RWPE2 (cell line): ENCODE measurements around the gene MRLN.

ENCODE experiments used
- ATAC-seq: fragments of 200-7000 bp; cut with Tn5 transposase; 3 replicates; pipeline ENCODE4 v1.9.1; 2021; ENCODE audit warnings: low read depth
- DNase-seq: peaks from one replicate; pipeline ENCODE4 v3.0.0-alpha.2; 2020; ENCODE audit warnings: low spot score
- H3K27ac ChIP-seq: fragments of 450-650 bp; 2 replicates; pipeline ENCODE4 v1.5.1; 2017; ENCODE audit warnings: mild to moderate bottlenecking; ENCODE audit not compliant: poor library complexity, severe bottlenecking
- H3K27me3 ChIP-seq: fragments of 250-450 bp; sonication (Bioruptor Pico); 2 replicates; pipeline ENCODE4 v1.5.1; 2021; ENCODE audit warnings: mild to moderate bottlenecking, moderate library complexity; ENCODE audit not compliant: insufficient read depth, poor library complexity, severe bottlenecking
- H3K36me3 ChIP-seq: fragments of 250-450 bp; sonication (Bioruptor Pico); 2 replicates; pipeline ENCODE4 v1.5.1; 2020; ENCODE audit warnings: low read depth, mild to moderate bottlenecking, moderate library complexity
- H3K4me1 ChIP-seq: fragments of 250-450 bp; sonication (Bioruptor Pico); 2 replicates; pipeline ENCODE4 v1.5.1; 2021; ENCODE audit warnings: mild to moderate bottlenecking, moderate library complexity; ENCODE audit not compliant: insufficient read depth, poor library complexity, severe bottlenecking
- H3K4me3 ChIP-seq: fragments of 250-450 bp; sonication (Bioruptor Pico); 2 replicates; pipeline ENCODE4 v1.5.1; 2021; ENCODE audit warnings: mild to moderate bottlenecking, moderate library complexity; ENCODE audit not compliant: severe bottlenecking
- H3K9me3 ChIP-seq: fragments of 250-450 bp; sonication (Bioruptor Pico); 2 replicates; pipeline ENCODE4 v1.5.1; 2021; ENCODE audit warnings: mild to moderate bottlenecking, moderate library complexity; ENCODE audit not compliant: severe bottlenecking
- TF ChIP-seq, protein P1 (sequence below): fragments of 450-650 bp; IDR thresholded peaks from one replicate; pipeline ENCODE4 v1.5.1; 2017; ENCODE audit warnings: mild to moderate bottlenecking, moderate library complexity; ENCODE audit not compliant: poor library complexity, severe bottlenecking

Gene MRLN

DNA sequence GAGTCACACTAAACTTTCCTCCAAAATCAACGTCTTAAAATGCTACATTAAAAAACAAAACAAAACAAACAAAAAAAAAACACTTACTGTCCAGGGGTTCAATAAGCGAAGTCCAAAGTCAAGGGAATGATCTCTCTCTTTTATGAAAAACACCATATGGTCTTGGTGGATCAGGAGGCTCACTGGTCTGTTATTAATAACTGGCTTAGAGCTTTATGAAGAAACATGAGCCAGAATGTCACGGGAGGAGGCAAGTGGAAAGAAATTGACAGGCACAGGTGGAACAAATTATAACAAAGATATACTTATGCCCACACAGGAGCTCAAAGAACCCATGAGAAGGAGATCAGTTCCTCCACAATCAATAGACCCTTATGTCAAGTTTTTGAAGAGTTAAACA, at the start of gene MRLN:
MRLN (minus strand) TSS at position 189 of the 400 bp plus-strand sequence.
- H3K9me3 ChIP-seq: no peaks in the 10 kb centered on the region
- no peak within 1 kb of the TSS for H3K27ac ChIP-seq
- TF ChIP-seq, protein P1, sequence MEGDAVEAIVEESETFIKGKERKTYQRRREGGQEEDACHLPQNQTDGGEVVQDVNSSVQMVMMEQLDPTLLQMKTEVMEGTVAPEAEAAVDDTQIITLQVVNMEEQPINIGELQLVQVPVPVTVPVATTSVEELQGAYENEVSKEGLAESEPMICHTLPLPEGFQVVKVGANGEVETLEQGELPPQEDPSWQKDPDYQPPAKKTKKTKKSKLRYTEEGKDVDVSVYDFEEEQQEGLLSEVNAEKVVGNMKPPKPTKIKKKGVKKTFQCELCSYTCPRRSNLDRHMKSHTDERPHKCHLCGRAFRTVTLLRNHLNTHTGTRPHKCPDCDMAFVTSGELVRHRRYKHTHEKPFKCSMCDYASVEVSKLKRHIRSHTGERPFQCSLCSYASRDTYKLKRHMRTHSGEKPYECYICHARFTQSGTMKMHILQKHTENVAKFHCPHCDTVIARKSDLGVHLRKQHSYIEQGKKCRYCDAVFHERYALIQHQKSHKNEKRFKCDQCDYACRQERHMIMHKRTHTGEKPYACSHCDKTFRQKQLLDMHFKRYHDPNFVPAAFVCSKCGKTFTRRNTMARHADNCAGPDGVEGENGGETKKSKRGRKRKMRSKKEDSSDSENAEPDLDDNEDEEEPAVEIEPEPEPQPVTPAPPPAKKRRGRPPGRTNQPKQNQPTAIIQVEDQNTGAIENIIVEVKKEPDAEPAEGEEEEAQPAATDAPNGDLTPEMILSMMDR: no peak
- H3K4me3 ChIP-seq: no peak within 1 kb of the TSS
- H3K27me3 ChIP-seq: no peaks in the 10 kb centered on the region
- no peaks in the 10 kb centered on the region for H3K36me3 ChIP-seq
- no peaks in the 10 kb centered on the region for H3K4me1 ChIP-seq
- DNase-seq: no peak
- ATAC-seq: no peak

DNA sequence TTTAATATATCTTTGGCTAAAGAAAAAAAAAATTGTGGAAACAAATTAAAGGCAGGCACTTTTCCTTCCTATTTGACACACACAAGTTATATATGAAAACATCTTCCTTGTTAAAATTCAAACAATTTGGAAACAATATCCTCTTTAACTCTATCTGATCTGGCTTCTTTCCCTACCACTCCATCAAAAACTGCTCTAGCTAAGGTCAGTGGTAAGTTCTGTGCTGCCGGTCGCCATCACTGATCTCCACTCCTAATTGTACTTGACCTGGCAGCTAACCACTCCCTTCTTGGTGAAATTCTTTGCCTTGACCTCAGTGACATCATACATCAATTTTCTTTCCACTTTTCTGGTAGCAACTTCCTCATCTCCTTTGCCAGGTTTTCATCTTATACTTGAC, 47.9 kb upstream of the MRLN start:
- Histone ChIP-seq H3K27ac (no peak overlapping the region), H3K4me1 (no peaks in the 10 kb centered on the region), H3K36me3 (peaks cover 52% of the 10 kb centered on the region), H3K9me3 (no peaks in the 10 kb centered on the region), H3K4me3 (no peak overlapping the region), H3K27me3 (no peaks in the 10 kb centered on the region)
- DNase-seq (no peak), ATAC-seq (no peak)
- TF ChIP-seq, protein P1: no peak

DNA sequence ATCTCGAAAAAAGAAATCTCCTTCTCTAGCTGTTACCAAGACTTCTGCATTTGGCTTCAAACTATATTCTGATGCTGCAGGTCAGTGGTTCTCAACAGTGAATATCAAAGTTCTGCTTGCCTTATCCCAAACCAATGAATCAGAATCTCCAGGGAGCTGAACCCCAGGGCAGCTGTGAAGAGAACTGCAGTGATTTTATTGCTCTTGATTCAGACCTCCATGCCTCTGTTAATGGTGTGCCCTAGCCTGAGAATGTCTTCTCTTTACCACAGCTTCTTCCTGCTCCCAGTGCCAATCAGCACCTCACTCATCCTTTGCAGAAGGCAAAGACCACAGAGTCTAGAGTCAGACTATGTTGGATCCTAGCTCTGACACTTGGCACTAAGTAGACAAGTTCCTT, 46.2 kb upstream of the MRLN start:
- TF ChIP-seq, protein P1: no peak
- H3K4me3 ChIP-seq: no peak overlapping the region
- H3K36me3 ChIP-seq: peaks cover 52% of the 10 kb centered on the region
- DNase-seq (no peak), ATAC-seq (no peak)
- H3K27me3 ChIP-seq: no peaks in the 10 kb centered on the region
- H3K4me1 ChIP-seq: no peaks in the 10 kb centered on the region
- H3K27ac ChIP-seq: no peak overlapping the region
- H3K9me3 ChIP-seq: no peaks in the 10 kb centered on the region

DNA sequence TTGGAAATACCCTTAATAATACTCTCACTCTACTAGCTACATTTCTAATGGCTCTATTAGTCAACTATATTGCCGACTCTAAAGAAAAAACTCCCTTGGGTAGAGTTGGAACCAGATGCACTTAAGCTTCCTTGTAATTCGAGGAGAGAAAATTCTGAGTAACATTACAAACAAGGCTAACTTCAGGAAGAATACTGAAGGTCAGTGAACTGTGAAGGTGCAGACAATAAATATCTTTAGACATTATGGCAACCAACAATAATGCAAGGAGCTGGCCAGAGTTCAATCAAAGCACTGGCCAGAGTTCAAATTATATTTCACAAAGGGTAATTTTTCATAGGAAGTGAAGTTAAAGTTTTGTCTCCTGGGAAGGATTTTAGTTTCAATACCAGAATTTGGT, 40.7 kb upstream of the MRLN start:
- no peaks in the 10 kb centered on the region for H3K9me3 ChIP-seq
- no peaks in the 10 kb centered on the region for H3K4me1 ChIP-seq
- ATAC-seq (no peak), DNase-seq (no peak)
- TF ChIP-seq, protein P1: no peak
- H3K4me3 ChIP-seq: no peak overlapping the region
- H3K27ac ChIP-seq: no peak overlapping the region
- H3K27me3 ChIP-seq: no peaks in the 10 kb centered on the region
- peaks cover 53% of the 10 kb centered on the region for H3K36me3 ChIP-seq

DNA sequence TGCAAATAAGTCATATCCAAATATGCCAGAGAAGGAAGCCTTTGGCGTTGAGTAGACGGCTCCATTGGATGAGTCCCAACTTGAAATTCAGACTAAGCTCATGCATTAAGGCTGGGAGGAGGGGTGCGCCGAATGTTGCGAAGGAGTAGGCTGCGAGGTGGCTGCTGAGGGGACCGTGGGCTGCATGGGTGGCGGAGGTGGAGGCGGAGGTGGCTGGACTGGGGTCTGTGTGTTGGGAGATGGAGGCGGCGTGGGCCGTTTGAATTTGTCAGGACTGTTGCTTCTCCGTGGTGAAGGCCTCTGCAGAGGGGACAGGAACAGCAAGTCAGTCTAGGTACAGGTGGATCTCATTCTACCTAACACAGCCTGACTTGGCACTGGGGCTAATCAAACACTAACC, 39.6 kb upstream of the MRLN start:
- TF ChIP-seq, protein P1: no peak
- ATAC-seq: no peak
- Histone ChIP-seq H3K4me3 (no peak overlapping the region), H3K27ac (no peak overlapping the region), H3K36me3 (peaks cover 53% of the 10 kb centered on the region), H3K27me3 (no peaks in the 10 kb centered on the region), H3K9me3 (no peaks in the 10 kb centered on the region), H3K4me1 (no peaks in the 10 kb centered on the region)
- no peak for DNase-seq
